ENCODE data around the gene SLC6A13.
"Not testable (repeated sequence)": the region's sequence is repeated elsewhere in the genome, so short reads cannot be mapped to it uniquely, and the experiment has no call there.

Gene SLC6A13

GRCh38 chr12:195951-196350 is 66.7 kb downstream of the SLC6A13 start:
- no peak for DNase-seq

- DNase-seq: no peak
These were observed 67.5 kb downstream of the SLC6A13 start for GRCh38 chr12:195156-195555.

- no peak for DNase-seq
These were observed 68.4 kb downstream of the SLC6A13 start for GRCh38 chr12:194276-194675.

- no peak for DNase-seq
These were observed 69.4 kb downstream of the SLC6A13 start for GRCh38 chr12:193261-193660.

- no peak for DNase-seq
These were observed 71.1 kb downstream of the SLC6A13 start for GRCh38 chr12:191541-191940.

GRCh38 chr12:190881-191280 is 71.8 kb downstream of the SLC6A13 start:
- DNase-seq: no peak

GRCh38 chr12:189622-189962 is 73.0 kb downstream of the SLC6A13 start:
- no peak for DNase-seq

- no peak for DNase-seq
These were observed 73.6 kb downstream of the SLC6A13 start for GRCh38 chr12:188910-189621.

GRCh38 chr12:187986-188909 is 74.4 kb downstream of the SLC6A13 start:
- not testable (repeated sequence) for DNase-seq

- no peak for DNase-seq
These were observed 76.5 kb downstream of the SLC6A13 start for GRCh38 chr12:186006-186625.

- DNase-seq: no peak
These were observed 77.1 kb downstream of the SLC6A13 start for GRCh38 chr12:185576-185955.

GRCh38 chr12:184811-185575 is 77.6 kb downstream of the SLC6A13 start:
- DNase-seq: no peak

- DNase-seq: no peak
These were observed 80.2 kb downstream of the SLC6A13 start for GRCh38 chr12:182381-182892.

GRCh38 chr12:181921-182320 is 80.7 kb downstream of the SLC6A13 start:
- DNase-seq: no peak

- no peak for DNase-seq
These were observed 82.2 kb downstream of the SLC6A13 start for GRCh38 chr12:180445-180844.

GRCh38 chr12:179885-180284 is 82.8 kb downstream of the SLC6A13 start:
- DNase-seq: no peak

GRCh38 chr12:179131-179884 is 83.3 kb downstream of the SLC6A13 start:
- DNase-seq: no peak

- no peak for DNase-seq
These were observed 83.9 kb downstream of the SLC6A13 start for GRCh38 chr12:178829-179109.

GRCh38 chr12:177980-178828 is 84.4 kb downstream of the SLC6A13 start:
- DNase-seq: no peak

- DNase-seq: no peak
These were observed 85.2 kb downstream of the SLC6A13 start for GRCh38 chr12:177336-177979.

Measured in activated CD4-positive, alpha-beta T cell treated with anti-CD3 and anti-CD28 coated beads, Interleukin-2, amount 50 U/mL, for 4 hours (primary cell).